GM21576 (cell line): ENCODE results near the gene MEP1A.

Experiments
- ATAC-seq: cut with Tn5 transposase; IDR thresholded peaks from one replicate; pipeline ENCODE4 v1.9.1; 2021; ENCODE audit warnings: mild to moderate bottlenecking, moderate library complexity; ENCODE audit not compliant: unreplicated experiment

The MEP1A gene

DNA sequence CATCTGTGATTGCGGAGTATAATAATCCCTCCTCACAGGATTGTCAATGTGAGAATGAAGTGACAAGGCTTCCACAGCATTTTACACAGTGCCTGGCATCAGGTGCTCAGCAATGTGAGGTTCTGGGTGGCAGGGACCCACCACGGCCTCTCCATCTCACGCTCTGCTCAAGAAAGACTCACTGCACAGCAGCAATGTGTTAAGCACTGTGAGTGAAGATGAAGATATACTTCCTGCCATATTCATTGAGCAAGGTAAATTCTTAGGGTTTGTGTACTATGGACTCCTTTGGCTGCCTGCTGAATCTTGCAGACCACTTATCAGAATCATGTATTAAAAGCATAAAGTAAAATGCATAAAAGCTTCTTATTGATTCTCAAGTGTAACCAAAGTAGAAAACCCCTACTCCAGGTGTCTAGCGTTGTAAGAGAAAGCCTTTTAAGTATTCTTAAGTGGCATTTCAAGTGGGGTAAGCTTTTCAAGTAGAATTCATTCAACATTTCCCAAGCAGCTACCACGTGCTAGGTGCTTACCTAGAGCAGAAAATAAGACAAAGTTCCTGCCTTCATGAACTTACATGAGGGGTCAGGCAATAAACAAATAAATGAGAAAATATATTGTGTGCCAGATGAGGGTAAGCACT is 17.0 kb upstream of the MEP1A start:
- no peak for ATAC-seq

GRCh38 chr6:46777476-46778346 is 15.5 kb upstream of the MEP1A start:
- ATAC-seq, result no peak

DNA sequence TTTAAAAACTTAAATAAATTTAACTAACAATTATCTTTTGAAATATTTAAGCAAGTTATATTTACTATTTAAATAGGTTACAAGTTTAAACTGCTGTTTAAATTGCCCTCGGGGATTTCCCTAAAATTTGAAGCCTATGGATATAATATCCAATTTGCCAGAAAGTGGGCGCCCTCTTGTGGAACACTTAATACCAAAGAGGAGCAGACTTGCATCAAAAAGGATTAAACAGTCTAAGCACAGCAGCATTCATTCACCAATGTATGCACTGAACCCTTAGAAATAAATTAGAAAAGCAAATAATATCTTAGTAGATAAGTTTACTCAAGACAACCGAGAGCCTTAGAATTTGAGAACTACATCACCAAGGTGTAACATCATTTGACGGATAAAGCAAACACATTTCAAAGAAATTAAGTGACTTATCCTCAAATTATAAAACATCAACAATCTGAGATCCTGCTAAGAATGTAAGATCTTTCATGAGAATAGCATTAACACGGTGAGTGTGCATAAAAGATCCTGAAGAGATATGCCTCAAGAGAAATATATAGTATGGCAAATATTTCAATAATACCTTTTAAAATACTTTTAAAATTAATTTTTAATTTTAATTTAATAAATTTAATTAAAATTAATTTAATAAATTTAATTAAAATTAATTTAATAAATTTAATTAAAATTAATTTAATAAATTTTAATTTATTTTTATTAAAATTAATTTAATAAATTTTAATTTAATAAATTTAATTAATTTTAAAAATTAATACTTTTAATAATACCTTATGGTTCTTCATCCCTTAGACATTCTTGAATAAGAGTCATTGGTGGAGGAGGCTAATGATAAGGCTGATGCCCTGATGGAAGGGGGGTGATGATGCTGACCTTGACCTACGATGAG is 11.5 kb upstream of the MEP1A start:
- no peak for ATAC-seq

- ATAC-seq, result no peak
Observed at GRCh38 chr6:46784535-46784934, 8.7 kb upstream of the MEP1A start.

- no peak for ATAC-seq
Observed at GRCh38 chr6:46787871-46788540, 5.2 kb upstream of the MEP1A start.

- no peak for ATAC-seq
Observed at GRCh38 chr6:46788791-46789190, 4.4 kb upstream of the MEP1A start.

DNA sequence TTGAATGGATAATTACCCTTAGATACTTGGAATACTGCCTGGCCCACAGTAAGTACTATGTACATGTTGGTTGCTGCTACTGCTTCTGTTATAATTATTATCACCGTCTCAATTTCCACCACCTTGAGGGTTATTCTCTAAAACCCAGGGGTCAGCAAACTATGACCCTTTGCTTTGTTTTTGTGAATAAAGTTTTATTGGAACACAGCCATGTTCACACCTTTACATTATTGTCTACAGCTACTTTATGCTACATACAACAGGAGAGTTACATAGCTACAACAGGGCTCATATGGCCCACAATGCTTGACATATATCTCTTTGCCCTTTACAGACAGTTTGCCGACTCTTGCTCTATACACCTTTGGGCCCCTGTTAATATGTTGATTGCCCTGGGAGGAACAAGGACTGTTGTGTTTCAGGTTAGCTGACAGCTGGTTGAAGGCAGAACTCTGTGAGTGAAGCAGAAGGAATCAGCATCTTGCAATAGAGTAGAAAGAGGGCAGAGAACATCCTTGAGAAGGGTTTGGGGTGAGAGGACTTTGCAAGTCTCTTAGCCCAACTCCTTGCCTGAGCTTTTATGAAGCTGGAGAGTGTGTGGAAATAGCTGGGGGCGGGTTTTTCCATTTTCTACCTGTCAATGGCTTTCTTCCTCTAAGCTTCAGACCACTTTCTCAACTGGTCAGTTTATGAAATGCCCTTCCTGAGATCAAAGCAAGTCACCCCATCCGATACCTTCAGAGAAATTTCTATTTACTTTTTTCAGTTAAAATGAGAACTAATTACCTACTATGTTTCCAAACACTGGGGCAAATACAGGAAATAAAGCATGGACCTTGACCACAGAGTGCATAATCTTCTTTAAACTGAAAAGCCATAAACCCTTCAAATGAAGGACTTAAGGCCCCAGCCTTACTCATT is 3.5 kb upstream of the MEP1A start:
- no peak for ATAC-seq

- ATAC-seq, result no peak
Observed at GRCh38 chr6:46790355-46790874, 2.8 kb upstream of the MEP1A start.

DNA sequence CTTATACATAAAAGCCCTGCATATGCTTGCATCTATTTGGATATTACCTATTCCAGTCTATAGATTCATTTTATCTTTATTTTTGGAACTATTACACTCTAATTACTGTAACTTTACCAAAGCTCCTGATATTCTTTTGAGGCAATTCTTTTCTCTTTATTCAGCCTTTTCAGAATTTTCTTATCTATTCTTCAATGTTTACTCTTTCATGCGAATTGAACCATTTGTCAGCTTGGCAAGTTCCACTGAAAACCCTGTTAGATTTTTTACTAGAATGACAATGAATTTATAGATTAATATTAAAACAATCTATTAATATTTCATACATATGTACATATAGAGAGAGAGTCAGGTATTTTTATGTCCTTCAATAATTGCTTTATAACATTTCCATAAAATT is 554 bp upstream of the MEP1A start:
- ATAC-seq, result no peak

DNA sequence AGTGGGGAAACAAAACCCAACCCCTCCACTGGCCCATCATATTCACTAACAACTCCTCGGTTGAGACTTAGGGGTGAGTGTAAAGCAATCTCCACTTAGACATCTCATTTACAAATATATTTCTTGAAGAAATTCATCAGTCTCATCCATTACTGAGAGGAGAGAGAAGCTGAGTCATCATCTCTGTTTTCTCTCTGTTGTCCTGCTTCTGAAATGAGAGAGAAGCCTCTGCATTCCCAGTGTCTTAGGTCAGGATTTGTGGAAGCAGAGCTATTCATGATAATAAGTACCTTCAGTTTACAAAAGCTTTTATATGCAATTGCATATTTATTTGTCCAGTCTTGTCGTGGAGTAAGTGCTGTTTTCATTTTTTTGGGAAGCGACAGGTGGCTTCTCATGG is 879 bp downstream of the MEP1A start:
- ATAC-seq, result no peak

DNA sequence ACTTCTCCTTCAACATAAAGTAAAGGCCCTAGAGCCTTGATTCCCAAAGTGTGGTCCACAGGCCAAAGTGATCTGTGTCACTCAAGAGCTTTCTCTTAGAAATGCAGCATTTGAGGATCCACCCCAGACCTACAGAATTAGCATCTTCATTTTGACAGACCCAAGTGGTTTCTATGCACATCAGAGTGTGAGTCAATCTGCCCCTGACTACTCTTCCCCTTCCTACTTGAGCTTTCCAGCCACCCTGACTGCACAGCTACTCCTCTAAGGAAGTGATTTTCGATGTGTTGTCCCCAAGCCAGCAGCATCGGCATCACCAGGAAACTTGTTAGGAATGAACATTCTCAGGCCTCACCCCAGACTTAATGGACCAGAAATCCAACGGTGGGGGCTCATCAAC is 2.6 kb downstream of the MEP1A start:
- no peak for ATAC-seq

DNA sequence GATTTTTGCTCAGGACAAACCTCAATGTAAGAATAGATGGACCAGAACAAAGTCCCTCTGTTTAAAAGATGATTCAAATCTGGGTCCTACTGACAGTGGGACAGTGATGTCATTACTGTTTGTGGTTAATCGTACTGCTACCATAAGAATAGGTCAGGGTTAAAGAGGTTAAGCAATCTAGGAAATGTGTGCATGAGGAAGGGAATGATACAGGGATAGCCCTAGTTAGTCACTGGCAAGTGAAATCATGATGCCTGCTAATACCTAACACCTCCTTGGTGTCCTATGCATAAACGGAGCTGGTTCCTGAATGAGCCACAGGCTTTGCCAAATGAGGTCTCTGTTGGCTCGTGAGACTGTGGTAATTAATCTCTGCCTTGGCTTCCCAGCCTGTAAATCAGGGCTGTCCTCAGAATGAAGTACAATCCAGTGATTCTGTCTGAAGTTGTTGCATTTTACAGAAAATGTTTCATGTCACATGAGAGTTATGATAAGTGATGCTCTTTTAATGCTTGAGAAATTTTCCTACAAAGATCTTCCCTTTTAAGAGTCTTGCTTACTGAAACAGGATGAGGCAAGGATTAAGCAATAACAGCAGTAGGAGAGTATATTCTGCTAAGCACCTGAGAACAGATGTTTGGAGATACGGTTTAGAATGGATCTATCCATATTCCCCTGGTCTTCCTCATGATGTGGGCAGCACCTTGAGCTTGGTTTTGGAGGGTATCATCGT is 3.8 kb downstream of the MEP1A start:
- no peak for ATAC-seq

GRCh38 chr6:46799657-46800056 is 6.5 kb downstream of the MEP1A start:
- no peak for ATAC-seq

DNA sequence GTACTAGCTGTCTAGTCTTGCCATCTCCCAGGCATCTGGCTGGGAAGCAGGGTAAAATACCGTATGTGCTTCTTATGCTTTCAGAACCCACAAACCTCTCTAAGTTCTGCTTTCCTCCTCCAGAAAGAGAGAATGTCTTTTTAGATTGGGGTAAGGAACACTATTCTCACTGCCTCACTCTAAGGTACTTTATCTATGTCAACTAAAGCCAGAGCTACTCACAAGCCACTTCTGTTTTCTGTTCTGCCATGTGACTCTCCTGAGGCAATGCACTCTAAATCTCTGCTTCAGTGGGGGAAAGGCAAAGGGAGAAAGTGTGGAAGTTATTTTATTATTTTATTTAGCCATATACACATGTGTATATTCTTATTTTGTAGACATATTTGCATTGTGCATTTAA is 15.6 kb downstream of the MEP1A start:
- no peak for ATAC-seq

- no peak for ATAC-seq
Observed at GRCh38 chr6:46815130-46815529, 21.9 kb downstream of the MEP1A start.

- no peak for ATAC-seq
Observed at GRCh38 chr6:46816626-46817025, 23.4 kb downstream of the MEP1A start.

DNA sequence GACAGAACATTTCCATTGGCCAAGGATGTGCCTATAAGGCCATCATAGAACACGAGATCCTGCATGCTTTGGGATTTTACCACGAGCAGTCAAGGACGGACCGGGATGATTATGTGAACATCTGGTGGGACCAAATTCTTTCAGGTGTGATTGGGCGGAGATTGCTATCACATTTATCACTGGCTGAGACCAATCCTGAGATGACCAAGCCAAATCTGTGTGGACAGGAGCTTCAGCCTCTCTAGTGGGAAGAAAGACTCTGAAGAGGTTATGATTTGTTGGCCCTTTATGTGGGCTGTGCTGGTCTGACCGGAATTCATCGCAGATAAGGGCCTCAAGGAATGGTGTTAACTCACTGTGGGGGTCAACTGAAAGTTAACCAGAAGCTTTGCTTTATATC is 26.4 kb downstream of the MEP1A start:
- no peak for ATAC-seq

- no peak for ATAC-seq
Observed at GRCh38 chr6:46821458-46821881, 28.3 kb downstream of the MEP1A start.

- ATAC-seq, result no peak
Observed at GRCh38 chr6:46828939-46829338, 35.8 kb downstream of the MEP1A start.
